ENCODE data around the gene ELF1.
"Not testable (repeated sequence)": the region's sequence is repeated elsewhere in the genome, so short reads cannot be mapped to it uniquely, and the experiment has no call there.

The ELF1 gene

GRCh38 chr13:40933508-40934204, 85.5 kb downstream of the ELF1 start:
- WGBS, 2 experiments (ENCODE audit: insufficient coverage in 2 of 2) = 88 to 95% methylated on average over 3 to 4 of the region's 4 CpGs
- H3K4me1 ChIP-seq (ENCODE audit: control insufficient read depth, insufficient read depth, low read length, poor library complexity, severe bottlenecking) = no peaks in the 10 kb centered on the region
- no peak overlapping the region for H3K4me3 ChIP-seq (ENCODE audit: extremely low read depth, insufficient read depth, low read length, poor library complexity, severe bottlenecking)
- H3K27ac ChIP-seq (ENCODE audit: low read depth, low read length, severe bottlenecking) = no peak overlapping the region
- peaks cover 33% of the 10 kb centered on the region for H3K36me3 ChIP-seq (ENCODE audit: control insufficient read depth, insufficient read depth, low read length)
- H3K9me3 ChIP-seq (ENCODE audit: control insufficient read depth, low read length) = no peaks in the 10 kb centered on the region

- Histone ChIP-seq H3K4me3 (ENCODE audit: extremely low read depth, insufficient read depth, low read length, poor library complexity, severe bottlenecking) (no peak overlapping the region), H3K9me3 (ENCODE audit: control insufficient read depth, low read length) (no peaks in the 10 kb centered on the region), H3K36me3 (ENCODE audit: control insufficient read depth, insufficient read depth, low read length) (peaks cover 35% of the 10 kb centered on the region), H3K4me1 (ENCODE audit: control insufficient read depth, insufficient read depth, low read length, poor library complexity, severe bottlenecking) (no peaks in the 10 kb centered on the region), H3K27ac (ENCODE audit: low read depth, low read length, severe bottlenecking) (no peak overlapping the region)
- no CpG with 5 or more reads among the region's 2 CpGs for WGBS, 2 experiments (ENCODE audit: insufficient coverage in 2 of 2)
Observed at GRCh38 chr13:40932252-40932651, 86.9 kb downstream of the ELF1 start.

- no peaks in the 10 kb centered on the region for H3K4me1 ChIP-seq (ENCODE audit: control insufficient read depth, insufficient read depth, low read length, poor library complexity, severe bottlenecking)
- peaks cover 35% of the 10 kb centered on the region for H3K36me3 ChIP-seq (ENCODE audit: control insufficient read depth, insufficient read depth, low read length)
- H3K27ac ChIP-seq (ENCODE audit: low read depth, low read length, severe bottlenecking) = no peak overlapping the region
- H3K4me3 ChIP-seq (ENCODE audit: extremely low read depth, insufficient read depth, low read length, poor library complexity, severe bottlenecking) = no peak overlapping the region
- no peaks in the 10 kb centered on the region for H3K9me3 ChIP-seq (ENCODE audit: control insufficient read depth, low read length)
- WGBS, 2 experiments (ENCODE audit: insufficient coverage in 2 of 2) = no CpG with 5 or more reads among the region's 1 CpG
Observed at GRCh38 chr13:40931719-40932118, 87.4 kb downstream of the ELF1 start.

GRCh38 chr13:40929883-40930282, 89.2 kb downstream of the ELF1 start:
- H3K9me3 ChIP-seq (ENCODE audit: control insufficient read depth, low read length); H3K4me3 ChIP-seq (ENCODE audit: extremely low read depth, insufficient read depth, low read length, poor library complexity, severe bottlenecking); H3K27ac ChIP-seq (ENCODE audit: low read depth, low read length, severe bottlenecking); H3K4me1 ChIP-seq (ENCODE audit: control insufficient read depth, insufficient read depth, low read length, poor library complexity, severe bottlenecking): not testable (repeated sequence)
- H3K36me3 ChIP-seq (ENCODE audit: control insufficient read depth, insufficient read depth, low read length) = peaks cover 32% of the 10 kb centered on the region
- 92 to 100% methylated on average over 3 of the region's 3 CpGs for WGBS, 2 experiments (ENCODE audit: insufficient coverage in 2 of 2)

DNA sequence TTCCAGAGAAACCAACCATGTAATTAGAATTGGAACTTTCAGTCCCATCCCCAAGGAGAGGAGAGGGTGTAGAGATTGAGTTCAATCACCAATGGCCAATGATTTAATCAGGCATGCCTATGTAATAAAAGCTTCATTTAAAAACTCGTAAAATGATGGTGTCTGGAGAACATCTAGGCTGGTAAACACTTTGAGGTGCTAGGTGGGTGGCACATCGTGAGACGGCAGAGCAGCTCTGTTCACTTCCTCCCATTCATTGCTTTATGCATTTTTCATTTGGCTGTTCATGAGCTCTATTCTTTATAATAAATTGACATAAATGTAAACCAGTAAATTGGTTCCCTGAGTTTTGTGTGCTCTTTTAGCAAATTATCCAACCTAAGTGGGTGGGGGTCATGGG, 90.1 kb downstream of the ELF1 start:
- H3K36me3 ChIP-seq (ENCODE audit: control insufficient read depth, insufficient read depth, low read length) = peaks cover 29% of the 10 kb centered on the region
- no peaks in the 10 kb centered on the region for H3K9me3 ChIP-seq (ENCODE audit: control insufficient read depth, low read length)
- H3K27ac ChIP-seq (ENCODE audit: low read depth, low read length, severe bottlenecking) = no peak overlapping the region
- no peaks in the 10 kb centered on the region for H3K4me1 ChIP-seq (ENCODE audit: control insufficient read depth, insufficient read depth, low read length, poor library complexity, severe bottlenecking)
- 100% methylated on average over 1 of the region's 3 CpGs; no CpG with 5 or more reads in 1 of the 2 experiments for WGBS, 2 experiments (ENCODE audit: insufficient coverage in 2 of 2)
- H3K4me3 ChIP-seq (ENCODE audit: extremely low read depth, insufficient read depth, low read length, poor library complexity, severe bottlenecking) = no peak overlapping the region

DNA sequence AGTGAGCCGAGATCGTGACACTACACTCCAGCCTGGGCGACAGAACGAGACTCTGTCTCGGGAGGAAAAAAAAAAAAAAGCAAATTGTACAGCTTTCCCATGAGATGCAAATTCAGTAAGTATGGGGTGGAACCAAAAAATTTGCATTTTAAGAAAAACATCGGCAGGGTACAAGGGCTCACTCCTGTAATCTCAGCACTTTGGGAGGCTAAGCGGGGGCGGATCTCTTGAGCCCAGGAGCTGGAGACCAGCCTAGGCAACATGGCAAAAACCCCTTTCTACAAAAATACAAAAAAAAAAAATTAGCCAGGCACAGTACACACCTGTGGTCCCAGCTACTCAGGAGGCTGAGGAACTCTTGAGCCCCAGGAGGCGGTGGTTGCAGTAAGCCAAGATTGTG, 91.2 kb downstream of the ELF1 start:
- no peaks in the 10 kb centered on the region for H3K4me1 ChIP-seq (ENCODE audit: control insufficient read depth, insufficient read depth, low read length, poor library complexity, severe bottlenecking)
- H3K4me3 ChIP-seq (ENCODE audit: extremely low read depth, insufficient read depth, low read length, poor library complexity, severe bottlenecking) = no peak overlapping the region
- no peak overlapping the region for H3K27ac ChIP-seq (ENCODE audit: low read depth, low read length, severe bottlenecking)
- 93 to 97% methylated on average over 9 of the region's 9 CpGs for WGBS, 2 experiments (ENCODE audit: insufficient coverage in 2 of 2)
- H3K9me3 ChIP-seq (ENCODE audit: control insufficient read depth, low read length) = no peaks in the 10 kb centered on the region
- H3K36me3 ChIP-seq (ENCODE audit: control insufficient read depth, insufficient read depth, low read length) = peaks cover 22% of the 10 kb centered on the region

DNA sequence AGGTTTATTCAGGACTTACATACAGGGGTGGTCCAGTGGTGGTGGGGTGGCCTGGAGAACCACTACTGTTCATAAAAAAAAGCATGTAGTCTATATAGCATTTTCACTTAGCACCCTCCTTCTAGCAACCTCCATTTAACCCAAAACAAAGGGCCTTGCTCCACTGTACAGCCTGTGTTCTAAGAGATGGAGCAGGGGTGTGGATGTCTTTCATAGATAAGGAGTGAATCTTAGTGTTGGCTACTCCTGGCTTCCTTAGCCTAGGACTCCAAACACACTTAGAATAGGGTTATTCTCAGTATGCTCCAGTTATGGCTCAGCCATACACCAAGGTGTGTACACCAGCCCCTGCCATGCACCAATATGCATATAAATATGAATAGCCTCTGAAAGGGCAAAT, 95.2 kb downstream of the ELF1 start:
- no peak overlapping the region for H3K27ac ChIP-seq (ENCODE audit: low read depth, low read length, severe bottlenecking)
- no peak overlapping the region for H3K4me3 ChIP-seq (ENCODE audit: extremely low read depth, insufficient read depth, low read length, poor library complexity, severe bottlenecking)
- no peaks in the 10 kb centered on the region for H3K4me1 ChIP-seq (ENCODE audit: control insufficient read depth, insufficient read depth, low read length, poor library complexity, severe bottlenecking)
- H3K9me3 ChIP-seq (ENCODE audit: control insufficient read depth, low read length) = no peaks in the 10 kb centered on the region
- H3K36me3 ChIP-seq (ENCODE audit: control insufficient read depth, insufficient read depth, low read length) = peaks cover 4% of the 10 kb centered on the region

DNA sequence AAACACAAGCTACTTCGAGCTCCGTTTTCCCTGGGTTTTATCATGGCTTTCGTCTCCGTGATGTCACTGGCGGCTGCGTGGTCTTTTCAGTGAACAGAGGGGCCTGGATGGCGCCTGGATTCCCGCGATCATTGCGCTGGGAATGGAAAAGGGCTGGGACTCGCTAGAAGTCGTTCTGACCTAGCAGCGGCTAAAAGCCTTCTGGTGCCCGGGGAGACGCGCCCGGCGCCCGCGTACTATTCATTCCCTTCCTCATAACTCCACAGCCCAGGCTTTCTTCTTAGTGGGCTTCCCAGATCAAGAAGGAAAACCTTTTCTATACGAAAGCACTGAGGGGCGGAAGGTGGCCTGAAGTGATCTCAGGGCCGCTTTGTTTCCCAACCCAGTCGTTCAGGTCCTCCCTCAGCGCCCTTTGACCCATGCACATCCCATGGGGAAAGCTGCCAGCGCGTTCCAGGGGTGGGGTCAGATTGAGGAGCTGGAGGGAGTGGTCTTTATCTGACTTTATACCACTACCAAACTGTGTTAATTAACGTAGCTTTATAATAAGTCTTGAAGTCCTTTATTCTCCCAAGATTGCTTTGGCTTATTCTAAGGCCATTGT, 96.6 kb downstream of the ELF1 start:
- H3K27ac ChIP-seq (ENCODE audit: low read depth, low read length, severe bottlenecking) = no peak overlapping the region
- H3K4me3 ChIP-seq (ENCODE audit: extremely low read depth, insufficient read depth, low read length, poor library complexity, severe bottlenecking) = no peak overlapping the region
- no peaks in the 10 kb centered on the region for H3K9me3 ChIP-seq (ENCODE audit: control insufficient read depth, low read length)
- H3K4me1 ChIP-seq (ENCODE audit: control insufficient read depth, insufficient read depth, low read length, poor library complexity, severe bottlenecking) = no peaks in the 10 kb centered on the region
- H3K36me3 ChIP-seq (ENCODE audit: control insufficient read depth, insufficient read depth, low read length) = no peaks in the 10 kb centered on the region
- WGBS, 2 experiments (ENCODE audit: insufficient coverage in 2 of 2) = 90 to 92% methylated on average over 15 to 21 of the region's 28 CpGs

DNA sequence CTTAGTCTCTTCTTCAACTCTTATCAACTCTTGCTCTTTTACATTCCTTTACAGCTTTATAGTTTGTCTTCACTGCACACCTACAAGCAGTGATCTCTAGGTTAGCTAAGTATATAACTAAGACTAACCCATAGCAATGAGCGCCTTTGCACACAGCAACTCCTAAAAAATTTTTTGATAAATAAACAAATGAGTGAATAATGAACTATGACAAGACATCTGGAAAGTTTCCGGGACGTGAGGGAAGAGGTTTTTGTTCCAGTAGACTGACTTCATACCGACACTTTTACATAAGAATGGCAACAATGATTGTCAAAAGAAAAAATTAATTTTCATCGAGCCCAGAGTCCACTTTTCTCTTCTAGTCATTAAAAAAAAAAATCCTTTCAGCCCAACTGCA, 98.3 kb downstream of the ELF1 start:
- H3K36me3 ChIP-seq (ENCODE audit: control insufficient read depth, insufficient read depth, low read length) = no peaks in the 10 kb centered on the region
- H3K27ac ChIP-seq (ENCODE audit: low read depth, low read length, severe bottlenecking) = peak overlapping the region; percentile 76
- WGBS, 2 experiments (ENCODE audit: insufficient coverage in 2 of 2) = no CpG with 5 or more reads among the region's 5 CpGs
- no peaks in the 10 kb centered on the region for H3K9me3 ChIP-seq (ENCODE audit: control insufficient read depth, low read length)
- H3K4me1 ChIP-seq (ENCODE audit: control insufficient read depth, insufficient read depth, low read length, poor library complexity, severe bottlenecking) = no peaks in the 10 kb centered on the region
- peak overlapping the region; percentile 53 for H3K4me3 ChIP-seq (ENCODE audit: extremely low read depth, insufficient read depth, low read length, poor library complexity, severe bottlenecking)

GRCh38 chr13:40919901-40920300, 99.2 kb downstream of the ELF1 start:
- H3K27ac ChIP-seq (ENCODE audit: low read depth, low read length, severe bottlenecking); H3K4me1 ChIP-seq (ENCODE audit: control insufficient read depth, insufficient read depth, low read length, poor library complexity, severe bottlenecking); H3K4me3 ChIP-seq (ENCODE audit: extremely low read depth, insufficient read depth, low read length, poor library complexity, severe bottlenecking): not testable (repeated sequence)

DNA sequence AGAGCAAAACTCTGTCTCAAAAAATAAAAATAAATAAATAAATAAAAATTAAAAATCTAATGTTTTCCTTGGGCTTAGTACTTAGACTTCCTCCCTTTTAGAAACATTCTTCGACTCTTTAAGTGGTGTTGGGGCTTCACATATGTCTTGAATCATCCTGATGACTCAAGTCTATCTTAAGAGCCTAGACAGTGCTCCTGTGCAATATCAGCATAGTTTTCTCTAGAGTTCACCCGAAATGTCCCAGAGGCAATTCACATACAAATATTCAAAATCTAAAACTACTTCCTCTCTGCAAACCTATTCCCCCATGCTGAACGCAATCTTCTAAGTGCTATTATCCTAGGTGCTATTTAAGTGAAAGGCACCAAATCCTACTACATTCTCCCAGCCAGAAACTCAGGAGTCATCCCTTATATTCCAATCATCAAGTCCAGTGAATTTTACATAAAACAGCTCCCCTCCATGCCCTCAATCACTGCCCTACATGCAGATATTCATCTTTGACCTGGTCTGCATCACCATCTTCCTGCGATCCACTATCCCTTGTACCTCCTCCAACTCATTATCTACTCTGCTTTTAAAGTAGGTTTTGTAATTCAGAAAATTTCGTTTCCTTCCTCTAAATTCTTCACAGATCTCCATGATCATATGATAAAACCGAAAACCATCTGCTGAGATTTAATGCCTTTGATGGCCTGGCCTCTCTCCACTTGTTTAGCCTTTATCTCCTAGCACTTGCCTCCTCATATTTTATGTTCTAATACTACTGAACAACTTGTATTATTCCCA, 102.7 kb downstream of the ELF1 start:
- Histone ChIP-seq H3K36me3 (ENCODE audit: control insufficient read depth, insufficient read depth, low read length) (no peaks in the 10 kb centered on the region), H3K4me1 (ENCODE audit: control insufficient read depth, insufficient read depth, low read length, poor library complexity, severe bottlenecking) (no peaks in the 10 kb centered on the region), H3K4me3 (ENCODE audit: extremely low read depth, insufficient read depth, low read length, poor library complexity, severe bottlenecking) (no peak overlapping the region), H3K27ac (ENCODE audit: low read depth, low read length, severe bottlenecking) (no peak overlapping the region), H3K9me3 (ENCODE audit: control insufficient read depth, low read length) (no peaks in the 10 kb centered on the region)
- 86 to 96% methylated on average over 4 to 5 of the region's 6 CpGs for WGBS, 2 experiments (ENCODE audit: insufficient coverage in 2 of 2)

More at GRCh38 chr13:40919901-40920300, 99.2 kb downstream of the ELF1 start:
- H3K9me3 ChIP-seq (ENCODE audit: control insufficient read depth, low read length); H3K36me3 ChIP-seq (ENCODE audit: control insufficient read depth, insufficient read depth, low read length): not testable (repeated sequence)
- WGBS, 2 experiments (ENCODE audit: insufficient coverage in 2 of 2) = 95 to 97% methylated on average over 6 of the region's 7 CpGs

All from mesodermal cell (in vitro differentiated cells).